Measurements from ENCODE around the gene SYNPO2.

DNA sequence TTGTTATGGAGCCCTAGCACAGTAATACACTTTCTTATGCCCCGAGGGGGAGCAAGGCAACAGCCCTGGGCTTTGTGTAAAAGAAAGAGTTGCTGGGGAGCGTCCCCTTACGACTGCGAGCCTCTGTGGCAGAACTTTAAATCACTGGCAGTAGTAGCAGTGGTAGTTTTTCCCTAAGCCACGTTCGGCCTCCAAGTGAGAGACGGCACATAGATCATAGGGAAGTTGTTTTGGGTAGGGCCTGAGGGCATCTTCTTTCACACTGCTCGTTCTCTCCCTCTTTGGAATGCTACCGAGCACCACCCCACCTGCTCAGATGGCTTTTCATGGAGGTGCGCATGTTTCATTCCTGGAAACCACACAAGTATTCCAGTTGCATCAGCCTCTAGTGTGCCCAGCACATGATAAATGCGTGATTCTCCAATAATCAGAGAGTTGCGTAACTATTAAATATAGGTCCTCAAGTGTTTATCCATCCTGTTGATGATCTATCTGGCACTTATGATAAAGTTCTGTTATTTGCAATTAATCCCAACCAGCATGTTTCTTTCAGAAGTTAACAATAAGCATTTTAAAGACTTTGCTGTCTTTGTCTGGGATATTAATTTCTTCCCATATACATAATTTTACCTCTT, 7.0 kb upstream of the SYNPO2 start:
- TF ChIP-seq, protein P1, sequence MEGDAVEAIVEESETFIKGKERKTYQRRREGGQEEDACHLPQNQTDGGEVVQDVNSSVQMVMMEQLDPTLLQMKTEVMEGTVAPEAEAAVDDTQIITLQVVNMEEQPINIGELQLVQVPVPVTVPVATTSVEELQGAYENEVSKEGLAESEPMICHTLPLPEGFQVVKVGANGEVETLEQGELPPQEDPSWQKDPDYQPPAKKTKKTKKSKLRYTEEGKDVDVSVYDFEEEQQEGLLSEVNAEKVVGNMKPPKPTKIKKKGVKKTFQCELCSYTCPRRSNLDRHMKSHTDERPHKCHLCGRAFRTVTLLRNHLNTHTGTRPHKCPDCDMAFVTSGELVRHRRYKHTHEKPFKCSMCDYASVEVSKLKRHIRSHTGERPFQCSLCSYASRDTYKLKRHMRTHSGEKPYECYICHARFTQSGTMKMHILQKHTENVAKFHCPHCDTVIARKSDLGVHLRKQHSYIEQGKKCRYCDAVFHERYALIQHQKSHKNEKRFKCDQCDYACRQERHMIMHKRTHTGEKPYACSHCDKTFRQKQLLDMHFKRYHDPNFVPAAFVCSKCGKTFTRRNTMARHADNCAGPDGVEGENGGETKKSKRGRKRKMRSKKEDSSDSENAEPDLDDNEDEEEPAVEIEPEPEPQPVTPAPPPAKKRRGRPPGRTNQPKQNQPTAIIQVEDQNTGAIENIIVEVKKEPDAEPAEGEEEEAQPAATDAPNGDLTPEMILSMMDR (conservative IDR thresholded peaks at IDR 0.05), result no peak
- TF ChIP-seq EZH2 (IDR thresholded peaks at IDR 0.05; ENCODE audit: low read depth), result no peak

All from PC-9 (cell line).